GM21367 (cell line): Measurements from ENCODE around the gene SLC27A4.

ENCODE experiments used
- ATAC-seq: cut with Tn5 transposase; IDR thresholded peaks from one replicate; pipeline ENCODE4 v1.9.1; 2021; ENCODE audit not compliant: unreplicated experiment

Gene SLC27A4

DNA sequence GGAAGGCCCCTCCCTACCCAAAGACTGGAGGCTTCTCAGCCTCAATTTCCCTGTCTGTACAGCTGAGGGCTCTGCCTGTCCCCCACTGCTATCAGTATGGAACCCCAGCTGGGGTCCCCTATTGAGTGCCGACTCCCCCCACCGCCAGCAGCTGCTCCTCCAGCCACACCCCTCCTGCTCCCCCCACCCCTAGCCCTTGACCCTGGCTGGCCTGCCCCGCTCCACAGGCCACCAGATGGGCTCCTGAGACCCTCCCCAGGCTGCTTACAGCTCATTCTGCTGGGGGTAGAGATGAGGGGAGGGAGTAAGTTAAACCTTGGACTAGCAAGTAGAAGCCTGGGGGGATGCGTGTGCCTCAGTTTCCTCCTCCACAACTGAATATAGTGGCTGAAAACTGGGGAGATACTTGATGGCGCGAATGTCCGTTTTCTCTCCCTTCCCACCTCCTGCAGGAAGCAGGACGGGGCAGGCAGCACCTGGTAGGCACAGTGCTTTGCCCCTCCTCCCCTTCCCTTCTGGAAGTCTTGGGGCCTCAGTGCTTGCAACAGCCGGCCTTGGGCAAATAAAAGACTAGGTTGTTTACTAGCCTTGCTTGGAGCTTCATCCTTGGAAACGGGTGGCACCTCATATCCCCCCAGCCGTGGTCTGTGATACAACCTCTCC is 50.0 kb downstream of the SLC27A4 start:
- no peak for ATAC-seq

DNA sequence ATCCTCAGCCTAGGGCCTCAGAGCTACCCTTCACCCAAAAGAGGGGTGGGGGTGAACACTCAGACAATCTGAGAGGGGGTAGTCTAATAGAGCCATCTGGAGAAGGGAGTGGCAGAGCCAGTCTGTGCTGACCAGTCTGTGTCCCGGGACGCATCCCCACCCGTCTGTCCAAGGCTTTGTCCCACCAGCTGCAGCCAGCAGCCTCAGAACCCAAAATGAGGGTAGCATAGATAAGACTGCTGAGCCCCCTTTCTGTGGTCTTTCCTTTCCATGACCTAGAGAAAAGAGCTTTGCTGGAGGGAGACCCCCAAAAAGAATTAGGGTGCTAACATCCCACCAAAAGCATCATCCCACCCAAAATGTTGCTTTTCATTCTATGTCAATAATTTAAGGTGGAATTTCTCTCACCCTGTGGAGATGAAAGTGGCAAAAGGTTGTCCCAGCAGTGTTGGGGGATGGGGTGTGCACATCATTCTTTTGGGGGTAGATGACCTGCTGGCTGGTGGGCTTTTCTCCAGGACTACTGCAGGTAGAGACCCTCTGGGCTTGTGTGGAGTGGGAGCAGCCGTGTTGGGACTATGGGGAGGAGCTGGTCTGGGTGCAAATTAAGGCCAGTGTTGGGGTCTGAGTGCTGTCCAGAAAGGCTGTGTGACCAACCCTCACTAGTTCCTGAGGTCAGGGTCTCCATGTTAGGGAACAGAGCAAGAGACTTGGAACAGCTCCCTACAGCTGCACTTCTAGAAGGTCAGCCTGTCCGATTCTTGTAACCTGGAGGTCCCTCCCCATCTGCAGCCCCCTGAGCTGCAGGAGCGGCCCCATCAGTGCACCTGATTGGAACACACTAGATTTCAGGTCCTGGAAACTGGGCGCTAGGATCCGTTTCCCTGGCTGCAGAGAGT is 50.7 kb downstream of the SLC27A4 start:
- ATAC-seq: no peak

DNA sequence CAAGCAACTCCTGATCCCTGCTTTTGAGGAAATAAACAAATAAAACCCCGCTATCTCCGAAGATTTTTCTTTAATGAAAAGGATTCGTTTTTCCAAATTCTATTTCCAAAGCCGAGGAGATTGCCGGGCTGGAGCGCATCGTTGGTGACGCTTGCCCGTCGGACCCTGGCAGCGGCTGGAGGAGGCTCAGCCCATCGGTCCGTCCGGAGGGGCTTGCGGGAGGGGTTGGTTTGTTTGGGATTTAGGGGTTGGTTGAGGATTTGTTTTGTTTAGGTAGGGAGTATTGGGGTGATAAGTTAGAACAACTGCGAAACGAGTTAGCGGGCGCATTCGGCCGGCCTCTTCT is 51.6 kb downstream of the SLC27A4 start:
- no peak for ATAC-seq

DNA sequence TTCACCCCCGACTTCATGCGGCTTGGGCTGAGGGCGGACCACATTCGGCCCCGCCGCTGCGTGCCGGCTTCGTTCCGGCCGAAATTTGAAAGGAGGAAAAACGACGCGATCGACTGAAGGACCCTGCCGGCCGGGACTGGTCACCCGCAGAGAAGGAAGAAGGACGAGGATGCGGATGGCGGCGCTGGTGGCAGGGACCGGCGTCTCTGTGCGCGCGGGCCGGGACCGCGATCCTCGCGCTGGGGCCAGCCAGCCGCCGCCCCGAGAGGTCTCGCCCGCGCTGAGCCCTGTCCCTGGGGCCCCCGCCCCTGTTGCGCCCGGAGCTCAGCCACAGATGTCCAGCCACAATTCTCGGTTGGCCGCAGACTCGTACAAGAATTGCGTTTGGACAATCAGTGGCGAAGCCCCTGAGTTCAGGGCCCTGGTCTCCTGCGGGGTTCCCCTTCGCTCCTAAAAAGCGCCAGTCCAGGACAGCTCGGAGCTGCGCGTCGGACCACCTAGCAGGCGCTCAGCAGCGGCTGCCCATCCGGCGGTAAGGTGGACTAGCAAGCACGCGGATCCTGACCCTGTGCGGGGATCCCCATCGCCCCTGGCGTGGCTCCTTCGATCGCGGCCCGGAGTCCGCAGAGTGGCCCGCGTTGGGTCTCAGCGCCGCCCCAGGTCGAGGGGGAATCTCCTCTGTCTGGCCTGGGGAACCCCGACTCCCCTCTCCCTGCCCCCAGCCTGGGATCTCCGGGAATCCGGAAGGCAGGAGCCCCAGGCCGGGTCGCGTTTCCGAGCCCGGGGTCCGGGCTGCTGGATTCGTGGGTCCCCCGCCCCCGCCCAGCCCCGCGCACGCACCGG is 52.2 kb downstream of the SLC27A4 start:
- ATAC-seq: no peak

DNA sequence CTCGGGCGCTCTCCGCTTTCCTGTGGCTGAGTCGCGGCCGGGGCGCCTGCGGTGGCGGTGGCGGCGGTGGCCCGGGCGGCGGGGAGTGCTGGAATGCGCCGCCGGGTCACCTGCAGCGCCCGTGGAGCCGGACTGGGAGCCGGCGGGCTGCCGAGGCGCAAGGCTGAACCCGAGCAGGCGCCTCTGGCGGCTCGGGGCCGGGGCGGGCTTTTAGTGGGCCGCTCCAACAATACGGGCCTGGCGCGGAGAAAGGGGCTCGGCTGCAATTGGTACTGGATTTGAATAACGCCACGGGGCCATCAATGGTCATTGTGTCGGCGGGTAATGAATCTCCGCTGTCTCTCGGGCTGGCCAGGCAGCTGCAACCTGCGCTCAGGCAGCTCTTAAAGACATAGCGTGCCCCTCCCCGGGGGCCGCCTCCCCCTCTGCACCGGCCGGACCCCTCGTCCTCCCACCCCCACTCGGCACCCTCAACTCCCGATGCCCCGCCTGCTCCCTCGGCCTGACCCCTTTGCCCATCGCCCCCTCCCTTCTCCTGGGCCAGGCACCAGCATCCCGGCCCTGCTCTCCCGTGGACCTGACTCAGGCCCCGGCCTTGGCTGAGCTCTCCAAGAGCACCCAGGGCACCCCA is 52.9 kb downstream of the SLC27A4 start:
- ATAC-seq: no peak

DNA sequence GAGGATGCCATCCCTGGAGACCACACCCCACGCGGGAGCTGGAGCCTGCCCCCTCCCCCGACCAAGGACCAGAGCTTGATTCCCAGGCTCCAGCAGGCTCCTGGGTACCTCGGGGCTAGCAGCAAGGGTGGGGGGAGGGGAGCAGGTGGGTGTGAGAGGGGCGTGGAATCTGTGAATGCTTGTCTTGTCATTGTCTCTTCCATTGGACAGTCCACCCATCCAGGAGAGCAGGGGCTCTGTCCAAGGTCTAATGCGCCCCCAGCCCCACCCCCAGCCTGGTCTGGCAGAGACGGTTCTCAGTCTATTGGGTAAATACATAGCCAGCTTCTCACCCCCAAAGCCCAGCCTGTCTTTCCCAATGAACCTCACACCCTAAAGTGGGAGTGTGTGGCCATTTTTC is 53.6 kb downstream of the SLC27A4 start:
- no peak for ATAC-seq

DNA sequence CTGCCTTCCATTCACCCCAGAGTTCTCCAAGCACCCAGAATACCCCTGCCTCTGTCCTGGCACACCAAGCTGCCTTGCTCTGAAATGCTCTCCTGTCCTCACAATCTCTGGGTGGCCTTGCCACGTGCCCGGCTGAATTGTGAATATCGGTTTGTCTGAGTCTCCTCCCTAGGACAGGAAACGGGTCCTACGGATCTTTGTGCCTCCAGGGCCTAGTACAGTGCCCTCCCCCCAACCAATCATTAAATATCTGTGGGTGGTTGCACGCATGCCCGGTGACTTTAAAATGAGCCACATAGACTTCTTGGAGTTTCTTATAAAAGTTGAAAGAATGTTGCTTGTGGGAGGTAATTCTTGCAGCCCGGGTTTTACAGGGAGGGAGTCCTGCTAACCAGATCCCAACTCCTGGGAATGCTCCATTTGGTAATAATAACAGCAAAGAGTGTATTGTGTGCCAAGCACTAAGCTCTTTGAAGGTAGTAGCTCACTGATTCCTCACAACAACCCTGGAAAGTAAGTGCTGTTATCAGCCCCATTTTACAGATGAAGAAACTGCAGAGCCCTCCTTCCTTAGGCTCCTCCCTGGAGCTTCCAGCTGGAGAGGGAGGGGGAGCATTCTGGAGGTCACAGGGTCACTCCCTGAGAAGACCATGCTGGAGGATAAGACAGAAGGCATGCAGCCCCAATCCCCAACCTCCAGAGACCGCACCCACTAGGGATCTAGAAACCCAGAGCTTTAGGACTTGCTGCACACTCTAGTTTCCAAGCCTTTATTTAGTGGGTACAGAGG is 54.2 kb downstream of the SLC27A4 start:
- ATAC-seq: no peak

DNA sequence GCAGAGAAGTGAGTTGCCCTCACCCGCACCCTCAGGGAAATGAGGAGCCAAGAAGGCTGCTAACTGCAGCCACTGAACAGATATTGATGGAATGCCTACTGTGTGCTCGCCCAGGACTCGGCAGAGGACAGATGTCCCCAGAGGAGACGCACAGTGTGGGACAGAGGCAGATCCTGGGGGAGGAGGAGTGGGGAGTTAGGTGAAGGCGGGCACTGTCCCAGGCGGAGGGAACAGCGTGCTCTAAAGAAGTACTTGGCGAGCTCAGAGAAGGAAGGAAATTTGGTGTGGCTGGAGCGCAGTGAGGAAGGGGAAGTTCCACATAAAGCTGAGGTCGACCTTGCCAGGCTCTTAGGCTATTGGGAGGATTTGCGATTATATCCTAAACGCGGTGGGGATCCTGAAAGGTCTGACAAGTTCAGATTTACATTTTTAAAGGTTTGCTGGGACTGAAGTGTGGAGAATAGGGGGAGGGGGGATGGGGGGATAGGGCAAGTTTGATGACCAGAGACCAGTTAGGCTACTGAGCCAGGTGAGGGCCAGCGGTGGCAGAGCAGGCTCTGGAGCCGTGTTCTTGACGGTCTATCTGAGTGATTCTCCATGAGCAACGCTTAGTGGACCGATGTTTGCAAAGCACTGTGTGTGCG is 56.8 kb downstream of the SLC27A4 start:
- no peak for ATAC-seq

DNA sequence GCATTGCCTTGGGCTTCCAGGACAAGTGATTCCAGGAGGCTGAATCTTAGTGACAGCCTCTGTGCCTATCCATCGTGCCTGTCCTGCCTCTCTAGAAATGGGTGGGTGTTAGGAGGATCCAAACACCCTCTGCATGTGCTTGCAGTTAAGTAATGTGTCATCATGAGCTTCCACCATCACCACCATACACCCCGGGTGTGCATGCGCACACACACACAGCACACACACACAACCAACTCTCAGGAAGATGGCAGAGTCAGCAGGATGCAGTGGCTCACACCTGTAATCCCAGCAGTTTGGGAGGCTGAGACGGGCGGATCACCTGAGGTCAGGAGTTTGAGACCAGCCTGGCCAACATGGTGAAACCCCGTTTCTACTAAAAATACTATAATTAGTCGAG is 57.5 kb downstream of the SLC27A4 start:
- ATAC-seq: no peak

DNA sequence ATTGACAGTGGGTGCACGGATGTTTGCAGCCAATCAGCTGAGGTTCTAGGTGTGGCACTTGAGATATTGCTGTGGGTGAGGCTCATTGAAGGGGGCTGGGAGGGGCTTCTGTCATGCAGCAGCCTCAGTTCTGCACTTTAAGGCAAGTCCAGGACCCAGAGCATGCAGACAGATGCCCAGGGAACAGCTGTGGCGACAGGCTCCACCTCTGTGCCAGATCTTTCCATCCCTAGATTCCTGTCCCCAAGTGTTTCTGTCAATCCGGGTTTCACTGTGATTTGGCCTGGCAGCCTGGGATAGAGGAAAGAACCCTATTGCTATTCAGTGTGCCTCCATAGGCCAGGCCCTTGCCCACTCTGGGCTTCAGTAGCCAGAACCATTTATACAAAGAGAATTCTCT is 59.5 kb downstream of the SLC27A4 start:
- ATAC-seq: no peak

DNA sequence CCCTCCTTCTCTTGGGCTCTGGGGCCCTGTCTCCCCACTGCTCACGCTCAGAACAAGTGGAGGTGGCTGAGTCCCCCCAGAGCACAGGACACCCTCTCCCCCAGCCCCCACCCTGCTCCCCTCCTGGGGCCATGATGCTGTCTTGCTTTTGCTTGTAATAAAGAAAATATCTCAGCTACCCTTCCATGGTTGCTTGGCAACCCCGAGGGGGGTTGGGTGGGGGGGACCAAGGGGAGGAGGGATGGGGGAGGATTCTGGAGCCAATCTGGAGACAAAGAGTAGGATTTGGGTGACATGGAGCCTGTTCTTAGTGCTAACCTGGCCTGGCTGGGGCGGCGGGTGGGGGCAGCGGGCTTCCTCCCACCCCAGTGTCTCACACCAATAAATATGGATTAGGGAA is 64.2 kb downstream of the SLC27A4 start:
- ATAC-seq: no peak

DNA sequence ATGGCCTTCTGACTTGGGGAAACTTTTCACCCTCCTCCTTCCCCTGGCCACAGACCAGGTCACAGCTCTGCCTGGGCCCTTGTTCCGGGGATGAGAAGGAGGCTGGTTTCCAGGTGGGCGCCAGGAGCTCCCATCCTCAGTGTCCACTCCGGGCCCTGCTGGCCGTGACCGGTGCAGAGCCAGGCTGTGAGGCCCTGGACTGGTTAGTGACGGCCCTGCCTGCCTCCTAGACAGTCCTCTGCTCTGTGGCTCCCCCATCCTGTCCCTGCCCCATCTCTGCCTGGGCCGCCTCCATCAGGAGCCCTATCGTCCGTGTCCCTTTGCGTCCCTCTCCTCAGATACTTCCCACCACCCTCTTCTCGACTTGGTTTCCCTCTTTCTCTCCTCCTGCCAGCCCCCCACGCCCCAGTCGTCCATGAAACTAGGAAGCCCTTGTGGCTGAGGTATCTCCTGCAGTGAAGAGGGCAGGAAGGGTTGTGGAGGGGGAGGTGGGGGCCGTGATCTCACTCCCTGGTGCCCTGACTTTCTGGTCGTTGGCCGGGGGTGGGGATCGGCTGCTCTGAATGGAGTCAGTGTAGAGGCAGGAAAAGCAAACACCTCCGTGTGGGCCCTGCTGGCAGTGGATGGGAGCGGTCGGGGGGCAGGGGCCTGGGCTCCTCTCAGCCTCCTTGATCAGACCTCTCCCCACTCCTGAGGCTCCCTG is 64.9 kb downstream of the SLC27A4 start:
- no peak for ATAC-seq

DNA sequence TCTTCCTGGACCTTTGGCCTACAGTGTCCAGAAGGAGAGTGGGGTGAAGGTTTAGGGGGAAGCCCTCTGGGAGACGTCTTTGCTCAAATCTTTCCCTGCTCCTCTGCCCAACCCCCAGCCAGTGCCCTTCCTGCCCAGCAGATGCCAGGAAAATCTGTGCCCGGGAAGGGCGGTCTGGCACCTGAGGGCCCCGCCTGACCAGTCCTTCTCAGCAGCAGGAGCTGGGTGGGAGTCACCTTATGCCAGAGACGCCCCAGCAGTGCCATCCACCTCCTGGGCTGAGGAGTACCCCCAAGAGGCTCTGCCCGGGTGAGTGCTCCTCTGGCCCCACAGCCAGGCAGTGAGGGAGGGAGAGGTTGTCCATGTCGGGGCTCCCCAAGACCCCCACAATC is 65.4 kb downstream of the SLC27A4 start:
- ATAC-seq: no peak

DNA sequence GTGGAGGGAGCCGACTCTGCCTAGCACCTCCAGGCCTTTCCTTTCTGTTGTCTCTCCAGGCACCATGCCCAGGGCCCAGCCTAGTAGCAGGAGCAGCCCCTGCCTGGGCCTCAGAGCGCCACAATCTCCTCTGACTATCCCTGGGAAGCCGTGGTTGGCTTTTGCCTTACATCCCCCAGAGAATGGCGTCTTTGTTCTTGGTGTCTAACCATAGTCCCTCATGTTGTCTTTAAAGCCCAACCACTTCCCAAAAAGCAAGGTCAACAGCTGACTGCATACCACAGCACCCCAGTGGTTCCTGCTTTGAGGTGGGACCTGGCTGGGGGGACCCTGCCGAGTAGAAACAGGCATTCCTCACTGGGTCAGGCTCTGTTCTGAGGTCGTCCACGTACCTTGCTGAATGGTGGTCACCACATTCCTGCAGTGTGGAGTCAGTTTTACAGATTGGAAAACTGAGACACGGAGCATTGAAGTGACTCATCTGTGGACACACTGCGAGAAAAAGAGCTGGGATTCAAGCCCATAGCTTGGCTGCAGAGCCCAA is 66.6 kb downstream of the SLC27A4 start:
- no peak for ATAC-seq

DNA sequence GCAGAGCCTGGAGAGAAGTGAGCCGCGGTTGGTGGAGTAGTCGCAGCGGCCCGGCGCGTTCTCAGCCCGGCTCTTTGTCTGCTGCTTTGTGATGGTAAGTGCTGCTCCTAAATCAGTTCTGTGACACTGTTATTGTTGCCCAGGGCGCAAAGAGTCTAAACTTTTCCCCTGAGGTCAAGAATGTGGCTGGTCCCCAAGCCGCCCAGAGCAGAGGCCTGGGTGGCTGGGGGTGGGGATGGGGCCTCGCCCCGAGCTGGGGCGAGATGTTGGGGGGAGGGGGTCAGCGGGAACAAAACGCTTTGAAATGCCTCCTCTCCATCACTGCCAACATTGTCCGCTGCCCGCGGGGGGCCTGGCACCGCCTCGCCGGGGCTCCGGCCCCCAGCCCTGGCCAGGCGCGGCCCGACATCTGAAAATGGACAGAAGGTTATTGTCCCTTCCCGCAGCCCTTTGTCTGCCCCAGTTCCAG is 68.7 kb downstream of the SLC27A4 start:
- ATAC-seq: no peak

DNA sequence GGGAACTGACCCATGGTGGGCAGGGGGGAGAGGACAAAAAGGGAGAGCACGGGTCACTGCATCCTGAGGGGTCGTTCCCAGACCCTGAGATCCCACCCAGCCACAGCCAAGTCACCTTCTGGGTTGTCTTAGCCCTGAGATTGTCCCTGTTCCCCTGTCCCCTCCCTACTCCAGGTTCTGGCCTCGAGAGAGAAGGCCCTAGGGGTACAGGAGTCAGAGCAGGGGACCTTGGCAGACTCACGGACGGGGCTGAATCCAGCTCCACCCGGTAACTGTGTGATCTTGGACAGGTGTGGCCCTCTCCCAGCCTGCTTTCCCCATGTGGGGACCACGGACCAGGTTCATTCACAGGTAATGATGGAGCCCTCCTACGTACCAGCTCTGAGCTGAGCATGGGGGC is 69.1 kb downstream of the SLC27A4 start:
- no peak for ATAC-seq

DNA sequence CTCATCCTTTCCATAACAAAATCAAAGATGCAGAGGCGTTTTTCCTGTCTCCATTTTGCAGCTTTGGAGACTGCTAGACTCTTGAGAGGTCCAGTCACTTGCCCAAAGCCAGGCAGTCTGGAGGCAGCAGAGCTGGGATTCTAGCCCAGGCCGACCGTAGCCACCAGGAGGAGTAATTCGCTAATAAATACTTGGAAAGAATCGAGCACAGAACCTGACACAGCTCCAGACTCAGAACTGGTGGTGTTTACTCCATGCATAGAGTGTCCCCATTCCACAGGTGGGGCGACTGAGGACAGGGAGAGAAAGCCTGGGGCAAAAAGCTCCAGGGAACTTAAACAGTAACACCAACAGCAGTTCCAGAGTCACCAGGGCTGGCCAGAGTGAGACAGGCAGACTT is 69.7 kb downstream of the SLC27A4 start:
- no peak for ATAC-seq
